GM23338 (cell line): ENCODE measurements around the gene DGKB. TPM values are rescaled to one million over a fixed set of nuclear protein-coding genes. Genes with fewer than 3 reads are reported as not detected.

Experiments used
- ATAC-seq: fragments of 200-7000 bp; cut with Tn5 transposase; 3 replicates; pipeline ENCODE4 v1.9.1; 2020
- DNase-seq: peaks from one replicate; pipeline ENCODE4 v3.0.0-alpha.2; 2015; ENCODE audit warnings: low spot score
- H2AFZ ChIP-seq: fragments of 200-600 bp; sonication (generic); 2 replicates; pipeline ENCODE4 v1.8.0; 2016; ENCODE audit warnings: antibody characterized with exemption, mild to moderate bottlenecking, moderate library complexity
- H3F3A ChIP-seq: fragments of 200-600 bp; sonication (generic); replicated peaks from 2 replicates; pipeline ENCODE4 v1.8.0; 2017; ENCODE audit warnings: antibody characterized with exemption, mixed run types, low read depth
- H3K27ac ChIP-seq: fragments of 200-600 bp; sonication (generic); 2 replicates; pipeline ENCODE4 v1.6.1; 2016; ENCODE audit warnings: low read depth
- H3K27me3 ChIP-seq: fragments of 200-600 bp; sonication (generic); 2 replicates; pipeline ENCODE4 v1.8.0; 2016; ENCODE audit warnings: mild to moderate bottlenecking, mixed run types, moderate library complexity; ENCODE audit not compliant: insufficient read depth
- H3K36me3 ChIP-seq: fragments of 200-600 bp; sonication (generic); 2 replicates; pipeline ENCODE4 v1.8.0; 2016; ENCODE audit warnings: mild to moderate bottlenecking; ENCODE audit not compliant: insufficient read depth
- H3K4me1 ChIP-seq: fragments of 200-600 bp; sonication (generic); 2 replicates; pipeline ENCODE4 v1.8.0; 2016; ENCODE audit warnings: mild to moderate bottlenecking, moderate library complexity; ENCODE audit not compliant: insufficient read depth
- H3K4me2 ChIP-seq: fragments of 200-600 bp; sonication (generic); 2 replicates; pipeline ENCODE4 v1.7.1; 2017; ENCODE audit warnings: mixed run types
- H3K4me3 ChIP-seq: fragments of 200-600 bp; sonication (generic); 2 replicates; pipeline ENCODE4 v1.6.1; 2016; ENCODE audit warnings: mixed run types
- H3K79me2 ChIP-seq: fragments of 200-600 bp; sonication (generic); replicated peaks from 2 replicates; pipeline ENCODE4 v1.8.0; 2017; ENCODE audit warnings: mild to moderate bottlenecking; ENCODE audit not compliant: insufficient read depth
- H3K9me2 ChIP-seq: fragments of 200-600 bp; sonication (generic); 2 replicates; pipeline ENCODE4 v1.8.0; 2017; ENCODE audit not compliant: insufficient read depth
- H4K20me1 ChIP-seq: fragments of 200-600 bp; sonication (generic); replicated peaks from 2 replicates; pipeline ENCODE4 v1.8.0; 2017; ENCODE audit warnings: mild to moderate bottlenecking; ENCODE audit not compliant: insufficient read depth
- H3K27ac Mint-ChIP-seq: 2 replicates; pipeline ENCODE4 v1.8.0; 2020; ENCODE audit warnings: inconsistent platforms, mild to moderate bottlenecking, moderate library complexity, mixed read lengths
- H3K27me3 Mint-ChIP-seq: 3 replicates; pipeline ENCODE4 v1.8.0; 2022; ENCODE audit warnings: low read depth, mild to moderate bottlenecking, moderate library complexity, mixed read lengths, inconsistent platforms; ENCODE audit not compliant: insufficient read depth, poor library complexity
- H3K36me3 Mint-ChIP-seq: 3 replicates; pipeline ENCODE4 v1.8.0; 2021; ENCODE audit warnings: low read depth, mild to moderate bottlenecking, inconsistent platforms, moderate library complexity, mixed read lengths
- H3K4me1 Mint-ChIP-seq: 3 replicates; pipeline ENCODE4 v1.8.0; 2020; ENCODE audit warnings: mild to moderate bottlenecking, inconsistent platforms, mixed read lengths
- H3K4me3 Mint-ChIP-seq: 3 replicates; pipeline ENCODE4 v1.8.0; 2021; ENCODE audit warnings: moderate library complexity, mild to moderate bottlenecking, inconsistent platforms, mixed read lengths
- H3K9me3 Mint-ChIP-seq: 3 replicates; pipeline ENCODE4 v1.8.0; 2020; ENCODE audit warnings: moderate library complexity, mild to moderate bottlenecking, inconsistent platforms, mixed read lengths
- EZH2 ChIP-seq: fragments of 200-600 bp; sonication (generic); IDR thresholded peaks from one replicate; pipeline ENCODE4 v1.8.0; 2017; ENCODE audit warnings: antibody characterized with exemption, mild to moderate bottlenecking, low read depth; ENCODE audit not compliant: unreplicated experiment
- EZH2phosphoT487 ChIP-seq: fragments of 200-600 bp; sonication (generic); IDR thresholded peaks from one replicate; pipeline ENCODE4 v1.8.1; 2018; ENCODE audit warnings: antibody characterized with exemption; ENCODE audit not compliant: unreplicated experiment
- JUNB ChIP-seq: IDR thresholded peaks from one replicate; pipeline ENCODE4 v1.6.1; 2016; ENCODE audit warnings: antibody characterized with exemption; ENCODE audit not compliant: unreplicated experiment
- STAT1 ChIP-seq: IDR thresholded peaks from one replicate; pipeline ENCODE4 v1.6.1; 2016; ENCODE audit warnings: antibody characterized with exemption; ENCODE audit not compliant: unreplicated experiment
- ZNF114 ChIP-seq: fragments of 250-450 bp; sonication (Bioruptor Pico); IDR thresholded peaks from 2 replicates; pipeline ENCODE4 v1.5.0; 2020; ENCODE audit warnings: mild to moderate bottlenecking, moderate library complexity
- ZNF331 ChIP-seq: fragments of 250-450 bp; sonication (Bioruptor Pico); IDR thresholded peaks from 2 replicates; pipeline ENCODE4 v1.5.0; 2020; ENCODE audit warnings: low read depth, mild to moderate bottlenecking, moderate library complexity
- polyA plus RNA-seq: library from polyadenylated mRNA; unstranded; fragments of >200 nt; fragmentation: Nextera tagmentation; extraction: Ambion mirVana; gene quantifications from 2 replicates; pipeline ENCODE4 v1.2.1, GENCODE V29; 2016
- total RNA-seq: library from RNA; depleted of rRNA; stranded (reverse); fragments of >200 nt; shearing (Covaris generic); gene quantifications from 2 replicates; pipeline ENCODE4 v1.2.3, GENCODE V29; 2014
- TF ChIP-seq, protein P1 (sequence below): IDR thresholded peaks from one replicate; pipeline ENCODE4 v1.6.1; 2018; ENCODE audit warnings: antibody characterized with exemption; ENCODE audit not compliant: unreplicated experiment

Gene DGKB
- total and polyA plus RNA-seq, 2 experiments from 2014 or later = 4.8 to 11.5 TPM

DNA sequence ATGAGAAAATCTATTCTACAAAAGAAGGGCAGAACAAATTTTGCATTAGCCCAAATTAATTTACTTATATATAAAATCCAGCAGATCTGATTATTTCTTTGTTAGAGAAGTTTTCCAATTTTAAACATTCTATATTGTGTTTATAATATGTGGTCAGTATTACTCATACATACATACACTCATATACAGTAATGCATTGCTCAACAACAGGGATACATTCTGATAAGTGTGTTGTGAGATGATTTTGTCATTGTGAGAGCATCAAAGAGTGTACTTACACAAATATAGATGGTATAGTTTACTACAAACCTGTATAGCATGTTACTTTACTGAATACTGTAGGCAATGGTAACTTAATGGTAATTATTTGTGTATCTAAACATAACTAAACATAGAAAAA lies 673.5 kb downstream of the DGKB start:
- peaks cover 14% of the 10 kb centered on the region; the same call in 2 of the 3 replicates for H3K4me1 Mint-ChIP-seq
- no peaks in the 10 kb centered on the region for H3K36me3 ChIP-seq
- no peaks in the 10 kb centered on the region for H3K79me2 ChIP-seq
- H3K36me3 Mint-ChIP-seq = no peaks in the 10 kb centered on the region
- H3K27ac ChIP-seq = no peak overlapping the region
- no peaks in the 10 kb centered on the region for H3K9me2 ChIP-seq
- TF ChIP-seq ZNF331 (CRISPR knock-in tag) = no peak
- ATAC-seq = no peak
- no peak overlapping the region for H3K27ac Mint-ChIP-seq
- no peaks in the 10 kb centered on the region for H3K27me3 ChIP-seq
- no peak for DNase-seq
- no peaks in the 10 kb centered on the region for H3K27me3 Mint-ChIP-seq
- H3K9me3 Mint-ChIP-seq = no peaks in the 10 kb centered on the region
- no peak overlapping the region for H3K4me3 ChIP-seq
- no peak overlapping the region for H3K4me2 ChIP-seq
- H3K4me1 ChIP-seq = peaks cover 4% of the 10 kb centered on the region
- H4K20me1 ChIP-seq = no peaks in the 10 kb centered on the region
- no peak overlapping the region for H2AFZ ChIP-seq
- no peaks in the 10 kb centered on the region for H3F3A ChIP-seq
- no peak overlapping the region for H3K4me3 Mint-ChIP-seq

DNA sequence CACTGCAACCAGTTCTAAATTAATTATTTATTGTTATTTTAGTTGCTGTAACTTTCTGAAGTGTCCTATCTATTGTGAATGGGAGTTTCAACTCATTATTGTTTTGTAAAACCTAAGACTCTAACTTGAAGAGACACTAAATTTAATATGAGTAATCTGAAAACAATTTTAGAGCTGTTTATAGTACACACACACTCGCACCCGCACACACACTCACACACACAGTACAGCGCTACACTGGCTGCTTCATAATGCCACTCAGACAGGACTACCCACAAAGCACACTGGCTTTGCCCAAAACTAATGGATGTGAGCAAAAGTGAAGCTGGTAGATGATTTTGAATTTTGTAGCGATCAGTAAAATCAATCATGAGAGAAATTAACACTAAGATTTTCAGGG lies 674.2 kb downstream of the DGKB start:
- H3K36me3 Mint-ChIP-seq = no peaks in the 10 kb centered on the region
- Histone ChIP-seq H3K4me3 (no peak overlapping the region), H3K36me3 (no peaks in the 10 kb centered on the region), H3K79me2 (no peaks in the 10 kb centered on the region), H3K9me2 (no peaks in the 10 kb centered on the region), H3K4me1 (peaks cover under 1% of the 10 kb centered on the region), H3K27me3 (no peaks in the 10 kb centered on the region), H4K20me1 (no peaks in the 10 kb centered on the region), H3K4me2 (no peak overlapping the region), H3K27ac (no peak overlapping the region), H3F3A (no peaks in the 10 kb centered on the region), H2AFZ (no peak overlapping the region)
- DNase-seq (no peak), ATAC-seq (no peak)
- peaks cover 11% of the 10 kb centered on the region; the same call in 2 of the 3 replicates for H3K4me1 Mint-ChIP-seq
- H3K9me3 Mint-ChIP-seq = no peaks in the 10 kb centered on the region
- TF ChIP-seq ZNF331 (CRISPR knock-in tag) = no peak
- H3K27ac Mint-ChIP-seq = peak overlapping the region; percentile 22; the same call in 1 of the 2 replicates
- no peaks in the 10 kb centered on the region for H3K27me3 Mint-ChIP-seq
- H3K4me3 Mint-ChIP-seq = no peak overlapping the region

DNA sequence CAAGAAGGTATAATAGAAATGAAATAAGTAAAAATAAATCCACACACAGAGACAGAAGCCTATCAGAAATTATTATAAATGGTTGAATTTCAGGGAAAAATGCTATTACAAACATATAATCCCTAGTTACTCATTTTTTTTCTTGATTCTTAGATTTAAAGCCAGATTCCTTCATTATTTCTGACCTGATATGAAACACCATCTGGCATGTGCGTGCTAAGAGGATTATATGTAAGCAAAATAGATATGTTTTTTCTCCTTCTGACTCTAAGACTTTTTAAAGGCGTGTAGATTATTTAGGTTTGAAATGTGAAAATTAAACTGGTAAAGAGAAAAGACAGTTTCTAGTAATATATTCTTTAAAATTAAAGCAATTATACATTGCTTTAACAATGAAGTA lies 676.4 kb downstream of the DGKB start:
- no peak for ATAC-seq
- Histone ChIP-seq H4K20me1 (no peaks in the 10 kb centered on the region), H3K36me3 (no peaks in the 10 kb centered on the region), H3K4me1 (no peaks in the 10 kb centered on the region), H3K79me2 (no peaks in the 10 kb centered on the region), H3K4me3 (no peak overlapping the region), H3K9me2 (no peaks in the 10 kb centered on the region), H3F3A (no peaks in the 10 kb centered on the region), H3K4me2 (no peak overlapping the region), H3K27me3 (no peaks in the 10 kb centered on the region), H3K27ac (no peak overlapping the region), H2AFZ (no peak overlapping the region)
- H3K9me3 Mint-ChIP-seq = no peaks in the 10 kb centered on the region
- H3K4me3 Mint-ChIP-seq = no peak overlapping the region
- DNase-seq = no peak
- no peaks in the 10 kb centered on the region for H3K36me3 Mint-ChIP-seq
- H3K27me3 Mint-ChIP-seq = no peaks in the 10 kb centered on the region
- H3K27ac Mint-ChIP-seq = no peak overlapping the region
- H3K4me1 Mint-ChIP-seq = peaks cover 8% of the 10 kb centered on the region; the same call in 2 of the 3 replicates
- TF ChIP-seq EZH2phosphoT487 = no peak
- TF ChIP-seq JUNB = no peak
- TF ChIP-seq ZNF114 (CRISPR knock-in tag) = no peak
- TF ChIP-seq EZH2 = no peak
- TF ChIP-seq, protein P1, sequence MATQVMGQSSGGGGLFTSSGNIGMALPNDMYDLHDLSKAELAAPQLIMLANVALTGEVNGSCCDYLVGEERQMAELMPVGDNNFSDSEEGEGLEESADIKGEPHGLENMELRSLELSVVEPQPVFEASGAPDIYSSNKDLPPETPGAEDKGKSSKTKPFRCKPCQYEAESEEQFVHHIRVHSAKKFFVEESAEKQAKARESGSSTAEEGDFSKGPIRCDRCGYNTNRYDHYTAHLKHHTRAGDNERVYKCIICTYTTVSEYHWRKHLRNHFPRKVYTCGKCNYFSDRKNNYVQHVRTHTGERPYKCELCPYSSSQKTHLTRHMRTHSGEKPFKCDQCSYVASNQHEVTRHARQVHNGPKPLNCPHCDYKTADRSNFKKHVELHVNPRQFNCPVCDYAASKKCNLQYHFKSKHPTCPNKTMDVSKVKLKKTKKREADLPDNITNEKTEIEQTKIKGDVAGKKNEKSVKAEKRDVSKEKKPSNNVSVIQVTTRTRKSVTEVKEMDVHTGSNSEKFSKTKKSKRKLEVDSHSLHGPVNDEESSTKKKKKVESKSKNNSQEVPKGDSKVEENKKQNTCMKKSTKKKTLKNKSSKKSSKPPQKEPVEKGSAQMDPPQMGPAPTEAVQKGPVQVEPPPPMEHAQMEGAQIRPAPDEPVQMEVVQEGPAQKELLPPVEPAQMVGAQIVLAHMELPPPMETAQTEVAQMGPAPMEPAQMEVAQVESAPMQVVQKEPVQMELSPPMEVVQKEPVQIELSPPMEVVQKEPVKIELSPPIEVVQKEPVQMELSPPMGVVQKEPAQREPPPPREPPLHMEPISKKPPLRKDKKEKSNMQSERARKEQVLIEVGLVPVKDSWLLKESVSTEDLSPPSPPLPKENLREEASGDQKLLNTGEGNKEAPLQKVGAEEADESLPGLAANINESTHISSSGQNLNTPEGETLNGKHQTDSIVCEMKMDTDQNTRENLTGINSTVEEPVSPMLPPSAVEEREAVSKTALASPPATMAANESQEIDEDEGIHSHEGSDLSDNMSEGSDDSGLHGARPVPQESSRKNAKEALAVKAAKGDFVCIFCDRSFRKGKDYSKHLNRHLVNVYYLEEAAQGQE = no peak
- no peak for TF ChIP-seq STAT1
- TF ChIP-seq ZNF331 (CRISPR knock-in tag) = no peak
